PC-9 (cell line): ENCODE results near the gene SLC22A3. TPM values are rescaled to one million over a fixed set of nuclear protein-coding genes. Genes with fewer than 3 reads are reported as not detected.

Experiments used
- BruUV-seq: library from RNA; stranded (reverse); fragments of 400-500 nt; replicated peaks from 2 replicates; lab custom pipeline; 2021; lab: Mats Ljungman, UMichigan
- CTCF ChIA-PET: fragments of 300-600 bp; sonication (Branson Sonifier 250); formaldehyde crosslinking; loops from one replicate; lab custom pipeline; 2022; ENCODE audit warnings: antibody characterized with exemption; lab: Charles Lee
- POLR2A ChIA-PET: fragments of 300-600 bp; sonication (Branson Sonifier 250); formaldehyde crosslinking; loops from one replicate; lab custom pipeline; 2022; ENCODE audit warnings: antibody characterized with exemption; ENCODE audit not compliant: unreplicated experiment; lab: Charles Lee
- DNase-seq, 2 experiments: peaks; one replicate each; pipeline versions ENCODE4 v3.0.0 to v3.0.0-alpha.2; 2015 to 2022; ENCODE audit warnings: mixed read lengths in 1 of 2
- H2AFZ ChIP-seq: fragments of 200-600 bp; sonication (generic); 2 replicates; pipeline ENCODE4 v1.8.1; 2017; ENCODE audit warnings: antibody characterized with exemption
- H3F3A ChIP-seq: fragments of 200-600 bp; sonication (generic); 2 replicates; pipeline ENCODE4 v1.8.1; 2017; ENCODE audit warnings: antibody characterized with exemption, mild to moderate bottlenecking, low read depth; ENCODE audit not compliant: insufficient read depth
- H3K27ac ChIP-seq: fragments of 200-600 bp; sonication (generic); 2 replicates; pipeline ENCODE4 v1.6.1; 2016; ENCODE audit warnings: mixed run types
- H3K27me3 ChIP-seq: fragments of 200-600 bp; sonication (generic); 2 replicates; pipeline ENCODE4 v1.6.1; 2016; ENCODE audit warnings: low read depth, mixed run types; ENCODE audit not compliant: insufficient read depth
- H3K36me3 ChIP-seq: fragments of 200-600 bp; sonication (generic); 2 replicates; pipeline ENCODE4 v1.6.1; 2016; ENCODE audit warnings: low read depth, mixed run types
- H3K4me1 ChIP-seq: fragments of 200-600 bp; sonication (generic); replicated peaks from 2 replicates; pipeline ENCODE4 v1.6.1; 2016; ENCODE audit warnings: mixed run types; ENCODE audit not compliant: insufficient read depth
- H3K4me2 ChIP-seq: fragments of 200-600 bp; sonication (generic); 2 replicates; pipeline ENCODE4 v1.6.1; 2017; ENCODE audit warnings: mixed run types
- H3K4me3 ChIP-seq: fragments of 200-600 bp; sonication (generic); 2 replicates; pipeline ENCODE4 v1.6.1; 2016; ENCODE audit warnings: mixed run types
- H3K79me2 ChIP-seq: fragments of 200-600 bp; sonication (generic); 2 replicates; pipeline ENCODE4 v1.6.1; 2017; ENCODE audit warnings: low read depth, mixed run types
- H3K9me2 ChIP-seq: fragments of 200-600 bp; sonication (generic); 2 replicates; pipeline ENCODE4 v1.8.1; 2017; ENCODE audit warnings: mild to moderate bottlenecking; ENCODE audit not compliant: insufficient read depth
- H3K9me3 ChIP-seq: fragments of 200-600 bp; sonication (generic); 2 replicates; pipeline ENCODE4 v1.8.1; 2016; ENCODE audit warnings: low read depth; ENCODE audit not compliant: insufficient read depth
- H4K20me1 ChIP-seq: fragments of 200-600 bp; sonication (generic); 2 replicates; pipeline ENCODE4 v1.8.1; 2017; ENCODE audit not compliant: insufficient read depth
- CTCF ChIP-seq: fragments of 200-600 bp; sonication (generic); conservative IDR thresholded peaks from 2 replicates; pipeline ENCODE4 v1.6.1; 2017; ENCODE audit warnings: mixed run types, antibody characterized with exemption, mild to moderate bottlenecking, moderate library complexity
- EZH2 ChIP-seq: fragments of 200-600 bp; sonication (generic); IDR thresholded peaks from 2 replicates; pipeline ENCODE4 v1.8.0; 2017; ENCODE audit warnings: antibody characterized with exemption, low read depth
- intact Hi-C: fragments of 100-400 bp; cut with micrococcal nuclease; formaldehyde crosslinking; loops from one replicate; pipeline ENCODE4 v1.10.0; 2022; ENCODE audit not compliant: unreplicated experiment
- total RNA-seq: library from RNA; stranded (reverse); gene quantifications from 2 replicates; pipeline ENCODE4 v1.2.3, GENCODE V29; 2021

The SLC22A3 gene
- total RNA-seq, 1 experiment from 2014 or later, result not detected

GRCh38 chr6:160430203-160430602 is 82.0 kb downstream of the SLC22A3 start:
- Histone ChIP-seq H3K4me2 (no peak overlapping the region), H3K9me2 (no peaks in the 10 kb centered on the region), H3K27me3 (no peaks in the 10 kb centered on the region), H4K20me1 (no peaks in the 10 kb centered on the region), H3K27ac (no peak overlapping the region), H2AFZ (no peak overlapping the region), H3K36me3 (no peaks in the 10 kb centered on the region), H3K9me3 (peaks cover 4% of the 10 kb centered on the region; the same call in 1 of the 2 replicates), H3F3A (no peaks in the 10 kb centered on the region), H3K4me1 (no peaks in the 10 kb centered on the region), H3K4me3 (no peak overlapping the region), H3K79me2 (no peaks in the 10 kb centered on the region)
- no TSS peak for BruUV-seq
- CTCF ChIA-PET, result no interaction called here
- intact Hi-C loops, result no loop called here
- TF ChIP-seq EZH2 (no peak), CTCF (no peak)
- POLR2A ChIA-PET, result no interaction called here
- DNase-seq, result no peak

GRCh38 chr6:160430751-160431150 is 82.6 kb downstream of the SLC22A3 start:
- H2AFZ ChIP-seq, result no peak overlapping the region
- no peaks in the 10 kb centered on the region for H3K79me2 ChIP-seq
- no peaks in the 10 kb centered on the region for H3K4me1 ChIP-seq
- DNase-seq, result no peak
- ChIA-PET CTCF (interaction anchor here (0.6 kb wide), 1 partner anchor 900 kb away, joined by 3 read pairs; no protein-coding TSS in a partner anchor), POLR2A (no interaction called here)
- BruUV-seq, result no TSS peak
- no peak overlapping the region for H3K4me2 ChIP-seq
- no peak for TF ChIP-seq EZH2
- no peak for TF ChIP-seq CTCF
- H3K27me3 ChIP-seq, result no peaks in the 10 kb centered on the region
- no peaks in the 10 kb centered on the region for H3F3A ChIP-seq
- no peaks in the 10 kb centered on the region for H3K9me2 ChIP-seq
- intact Hi-C loops, result no loop called here
- H3K4me3 ChIP-seq, result no peak overlapping the region
- no peak overlapping the region for H3K27ac ChIP-seq
- H4K20me1 ChIP-seq, result no peaks in the 10 kb centered on the region
- H3K36me3 ChIP-seq, result no peaks in the 10 kb centered on the region
- H3K9me3 ChIP-seq, result peaks cover 4% of the 10 kb centered on the region; the same call in 1 of the 2 replicates

- no TSS peak for BruUV-seq
- no peaks in the 10 kb centered on the region for H3K4me1 ChIP-seq
- H3K4me3 ChIP-seq, result no peak overlapping the region
- H3K4me2 ChIP-seq, result no peak overlapping the region
- H3K79me2 ChIP-seq, result no peaks in the 10 kb centered on the region
- no peaks in the 10 kb centered on the region for H3K36me3 ChIP-seq
- H2AFZ ChIP-seq, result no peak overlapping the region
- H3K27me3 ChIP-seq, result no peaks in the 10 kb centered on the region
- no peaks in the 10 kb centered on the region for H3K9me2 ChIP-seq
- H3F3A ChIP-seq, result no peaks in the 10 kb centered on the region
- intact Hi-C loops, result no loop called here
- H3K27ac ChIP-seq, result no peak overlapping the region
- ChIA-PET POLR2A (no interaction called here), CTCF (interaction anchor here (0.6 kb wide), 1 partner anchor 900 kb away, joined by 3 read pairs; no protein-coding TSS in a partner anchor)
- H3K9me3 ChIP-seq, result peaks cover 4% of the 10 kb centered on the region; the same call in 1 of the 2 replicates
- no peaks in the 10 kb centered on the region for H4K20me1 ChIP-seq
- TF ChIP-seq CTCF (no peak), EZH2 (no peak)
- no peak for DNase-seq
Measured at GRCh38 chr6:160431226-160431625, 83.0 kb downstream of the SLC22A3 start.
